Astrocyte of the spinal cord (primary cell): ENCODE results near the gene BCKDHB.

Source experiments
- DNase-seq: peaks from one replicate; pipeline ENCODE4 v3.0.0; 2011; ENCODE audit warnings: low read depth, low spot score
- H3K4me3 ChIP-seq: 2 replicates; pipeline ENCODE4 v1.5.1; 2011; ENCODE audit warnings: low read depth, mild to moderate bottlenecking, low read length, moderate library complexity
- CTCF ChIP-seq: IDR thresholded peaks from 2 replicates; pipeline ENCODE4 v1.5.1; 2012; ENCODE audit warnings: low read depth, mild to moderate bottlenecking, low read length, inconsistent platforms
- in situ Hi-C: cut with HindIII; loops from 2 replicates; pipeline ENCODE4 v1.10.0; 2017; ENCODE audit warnings: low sequenced_read_pairs

Gene BCKDHB

GRCh38 chr6:80321011-80321410, 214.5 kb downstream of the BCKDHB start:
- no peak for TF ChIP-seq CTCF
- in situ Hi-C loops: no loop called here

GRCh38 chr6:80325742-80326141, 219.3 kb downstream of the BCKDHB start:
- H3K4me3 ChIP-seq: no peak overlapping the region
- in situ Hi-C loops: no loop called here
- no peak for DNase-seq
- no peak for TF ChIP-seq CTCF

More at GRCh38 chr6:80321011-80321410, 214.5 kb downstream of the BCKDHB start:
- H3K4me3 ChIP-seq: no peak overlapping the region
- DNase-seq: no peak

DNA sequence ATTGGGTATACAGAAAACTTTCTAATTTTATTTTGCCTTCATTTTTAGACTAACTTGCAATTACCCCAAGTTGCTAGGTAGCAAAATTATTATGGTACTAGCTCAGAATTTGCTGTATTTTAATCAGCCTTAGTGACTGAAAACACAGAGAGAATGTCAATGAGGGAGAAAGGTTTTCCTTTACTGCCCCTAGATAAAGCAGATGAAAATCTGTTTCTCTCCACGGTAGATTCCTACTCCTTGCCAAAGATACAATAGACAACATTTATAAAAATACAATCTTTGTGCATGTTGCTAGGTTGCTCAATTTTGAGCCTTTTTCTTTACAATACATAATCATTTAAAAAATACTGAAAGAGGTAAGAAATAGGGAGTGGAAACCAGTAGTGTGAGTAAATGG, 222.2 kb downstream of the BCKDHB start:
- no peak for TF ChIP-seq CTCF
- in situ Hi-C loops: no loop called here
- no peak for DNase-seq
- H3K4me3 ChIP-seq: no peak overlapping the region

GRCh38 chr6:80329496-80329895, 223.0 kb downstream of the BCKDHB start:
- DNase-seq: no peak
- in situ Hi-C loops: no loop called here
- no peak overlapping the region for H3K4me3 ChIP-seq
- TF ChIP-seq CTCF: no peak

GRCh38 chr6:80330961-80331360, 224.5 kb downstream of the BCKDHB start:
- in situ Hi-C loops: no loop called here

DNA sequence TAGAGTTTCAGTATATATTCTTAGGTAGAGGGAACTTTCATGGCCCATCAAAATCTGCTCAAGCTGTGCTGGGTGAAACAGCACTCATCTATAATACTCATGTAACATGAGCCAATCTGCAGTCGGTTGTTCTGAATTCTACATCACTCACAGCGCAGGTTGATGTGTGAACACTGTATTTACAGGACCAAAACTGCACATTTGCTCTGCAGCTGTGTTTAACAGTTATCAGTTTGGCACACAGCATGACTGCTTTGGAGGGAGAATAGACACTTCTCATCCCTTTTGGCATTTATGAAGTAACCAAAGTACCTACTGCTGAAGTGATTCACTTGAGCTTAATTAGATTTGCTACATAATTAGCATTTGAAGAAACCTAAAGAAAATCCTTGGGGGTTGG, 225.1 kb downstream of the BCKDHB start:
- no peak for DNase-seq
- TF ChIP-seq CTCF: no peak
- in situ Hi-C loops: no loop called here
- H3K4me3 ChIP-seq: no peak overlapping the region

More at GRCh38 chr6:80330961-80331360, 224.5 kb downstream of the BCKDHB start:
- TF ChIP-seq CTCF: no peak
- no peak overlapping the region for H3K4me3 ChIP-seq
- DNase-seq: no peak

DNA sequence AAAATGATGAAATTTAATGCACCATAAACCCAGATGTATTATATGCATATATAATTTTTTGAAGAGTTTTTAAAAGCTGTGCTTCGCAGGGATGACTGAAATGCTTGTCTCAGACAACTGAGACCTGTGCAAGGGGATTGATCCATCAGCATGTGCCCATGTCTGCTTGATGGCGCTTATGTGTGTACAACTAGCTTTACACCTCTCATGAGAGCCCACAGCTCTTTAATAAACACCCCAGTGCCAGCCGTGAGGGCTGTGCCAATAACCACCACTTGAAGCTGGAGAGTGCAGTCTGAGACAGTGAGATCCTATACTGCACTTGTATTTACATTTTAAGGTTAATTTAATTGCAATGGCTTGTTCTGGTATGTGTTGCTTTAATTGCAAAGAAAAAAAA, 225.5 kb downstream of the BCKDHB start:
- in situ Hi-C loops: no loop called here
- no peak for DNase-seq
- H3K4me3 ChIP-seq: no peak overlapping the region
- no peak for TF ChIP-seq CTCF
